ENCODE measurements around the gene TRPM7.

Gene TRPM7

DNA sequence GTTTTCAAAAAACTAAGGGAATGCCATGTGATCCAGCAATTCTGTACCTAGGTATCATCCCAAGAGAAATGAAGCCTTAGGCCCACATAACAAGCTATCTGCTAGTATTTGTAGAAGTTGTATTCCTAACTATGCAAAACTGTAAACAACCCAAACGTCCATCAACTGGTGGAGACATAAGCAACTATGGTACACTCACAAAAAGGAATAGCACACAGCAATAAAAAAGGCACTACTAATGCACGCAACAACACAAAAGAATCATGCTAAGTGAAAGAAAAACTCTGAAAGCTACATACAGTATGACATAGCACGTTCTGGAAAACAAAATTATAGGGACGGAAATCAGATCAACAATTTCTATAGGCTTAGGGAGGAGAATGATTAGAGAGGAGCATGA lies 155.4 kb downstream of the TRPM7 start:
- H3K9me3 ChIP-seq (ENCODE audit: control insufficient read depth, insufficient read depth, low read depth, low read length): no peaks in the 10 kb centered on the region
- no peaks in the 10 kb centered on the region for H3K36me3 ChIP-seq (ENCODE audit: control insufficient read depth, insufficient read depth, low read length)
- H3K27ac ChIP-seq (ENCODE audit: low read depth, low read length): no peak overlapping the region
- H3K27me3 ChIP-seq (ENCODE audit: control insufficient read depth, insufficient read depth, low read length): no peaks in the 10 kb centered on the region
- no peak overlapping the region for H3K9ac ChIP-seq (ENCODE audit: low read length)
- no peak overlapping the region for H3K4me3 ChIP-seq (ENCODE audit: low read depth, low read length)
- H3K4me1 ChIP-seq (ENCODE audit: control insufficient read depth, insufficient read depth, low read length): no peaks in the 10 kb centered on the region

DNA sequence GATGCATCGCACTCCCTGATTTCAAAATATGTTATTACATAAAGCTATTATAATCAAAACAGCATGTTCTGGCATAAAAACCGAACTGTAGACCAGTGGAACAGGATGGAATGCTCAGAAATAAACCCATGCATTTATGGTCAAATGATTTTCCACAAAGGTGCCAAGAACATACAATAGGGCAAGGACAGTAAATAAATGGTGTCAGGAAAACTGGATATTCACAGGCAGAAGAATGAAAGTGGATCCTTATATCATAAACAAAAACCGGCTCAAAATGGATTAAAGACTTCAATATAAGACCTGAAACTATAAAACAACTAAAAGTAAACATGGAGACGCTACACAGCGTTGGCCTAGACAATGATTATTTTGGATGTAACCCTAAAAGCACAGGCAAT lies 162.7 kb downstream of the TRPM7 start:
- H3K36me3 ChIP-seq (ENCODE audit: control insufficient read depth, insufficient read depth, low read length): no peaks in the 10 kb centered on the region
- 0 out of 2 replicates have a peak, but pooled peaks cover 3% of the 10 kb centered on the region for H3K9me3 ChIP-seq (ENCODE audit: control insufficient read depth, insufficient read depth, low read depth, low read length)
- no peaks in the 10 kb centered on the region for H3K27me3 ChIP-seq (ENCODE audit: control insufficient read depth, insufficient read depth, low read length)
- H3K27ac ChIP-seq (ENCODE audit: low read depth, low read length): no peak overlapping the region
- H3K4me3 ChIP-seq (ENCODE audit: low read depth, low read length): no peak overlapping the region
- H3K9ac ChIP-seq (ENCODE audit: low read length): no peak overlapping the region
- H3K4me1 ChIP-seq (ENCODE audit: control insufficient read depth, insufficient read depth, low read length): no peaks in the 10 kb centered on the region

DNA sequence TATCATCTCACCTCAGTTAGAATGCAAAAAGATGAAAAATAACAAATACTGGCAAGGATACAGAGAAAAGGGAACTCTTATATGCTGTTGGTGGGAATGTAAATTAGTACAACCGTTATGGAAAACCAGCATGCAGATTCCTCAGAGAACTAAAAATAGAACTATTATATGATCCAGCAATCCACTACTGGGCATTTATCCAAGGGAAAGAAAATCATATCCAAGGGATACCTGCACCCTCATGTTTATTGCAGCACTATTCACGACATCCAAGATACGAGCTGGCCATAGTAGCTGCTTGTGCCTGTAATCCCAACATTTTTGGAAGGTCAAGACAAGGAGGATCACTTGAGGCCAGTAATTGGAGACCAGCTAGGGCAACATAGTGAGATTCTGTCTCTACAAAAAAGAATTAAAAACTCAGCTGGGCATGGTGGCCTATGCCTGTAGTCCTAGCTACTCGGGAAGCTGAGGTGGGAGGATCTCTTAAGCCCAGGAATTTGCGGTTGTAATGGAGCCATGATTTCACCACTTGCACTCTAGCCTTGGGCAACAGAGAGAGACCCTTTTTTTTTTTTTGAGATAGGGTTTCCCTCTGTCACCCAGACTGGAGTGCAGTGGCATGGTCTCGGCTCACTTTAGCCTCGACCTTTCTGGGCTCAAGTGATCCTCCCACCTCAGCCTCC lies 166.7 kb downstream of the TRPM7 start:
- H3K4me3 ChIP-seq (ENCODE audit: low read depth, low read length): no peak overlapping the region
- peaks cover 4% of the 10 kb centered on the region; the same call in 1 of the 2 replicates for H3K9me3 ChIP-seq (ENCODE audit: control insufficient read depth, insufficient read depth, low read depth, low read length)
- no peaks in the 10 kb centered on the region for H3K4me1 ChIP-seq (ENCODE audit: control insufficient read depth, insufficient read depth, low read length)
- H3K27ac ChIP-seq (ENCODE audit: low read depth, low read length): no peak overlapping the region
- no peak overlapping the region for H3K9ac ChIP-seq (ENCODE audit: low read length)
- no peaks in the 10 kb centered on the region for H3K27me3 ChIP-seq (ENCODE audit: control insufficient read depth, insufficient read depth, low read length)
- H3K36me3 ChIP-seq (ENCODE audit: control insufficient read depth, insufficient read depth, low read length): no peaks in the 10 kb centered on the region

DNA sequence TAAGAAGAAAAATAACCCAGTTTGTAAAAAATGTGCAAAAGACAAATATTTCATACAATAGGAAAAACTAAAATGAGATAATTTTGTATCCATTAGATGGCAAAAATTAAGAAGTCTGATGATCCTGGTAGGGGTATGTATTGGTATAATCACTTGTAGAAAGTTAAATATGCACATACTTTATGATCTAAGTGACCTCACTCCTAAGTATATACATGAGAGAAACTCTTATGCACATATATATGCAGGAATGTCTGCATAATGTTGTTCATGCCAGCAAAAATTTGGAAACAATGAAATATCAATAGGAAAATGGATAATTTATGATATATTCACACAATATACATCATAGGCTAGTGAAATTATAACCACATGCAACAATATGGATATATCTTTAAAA lies 173.6 kb downstream of the TRPM7 start:
- no peaks in the 10 kb centered on the region for H3K27me3 ChIP-seq (ENCODE audit: control insufficient read depth, insufficient read depth, low read length)
- H3K4me1 ChIP-seq (ENCODE audit: control insufficient read depth, insufficient read depth, low read length): no peaks in the 10 kb centered on the region
- no peaks in the 10 kb centered on the region for H3K36me3 ChIP-seq (ENCODE audit: control insufficient read depth, insufficient read depth, low read length)
- no peak overlapping the region for H3K27ac ChIP-seq (ENCODE audit: low read depth, low read length)
- H3K4me3 ChIP-seq (ENCODE audit: low read depth, low read length): no peak overlapping the region
- H3K9ac ChIP-seq (ENCODE audit: low read length): no peak overlapping the region
- no peaks in the 10 kb centered on the region; the same call in 1 of the 2 replicates for H3K9me3 ChIP-seq (ENCODE audit: control insufficient read depth, insufficient read depth, low read depth, low read length)

Measured in HUES6 (cell line).